Heart left ventricle (tissue), 13 donors: ENCODE data around the gene NDUFS3.

Experiments
- POLR2A ChIP-seq, 2 donors: fragments of 450-650 bp; IDR thresholded peaks; one replicate each; pipeline ENCODE4 v1.6.1; 2017; ENCODE audit warnings: antibody characterized with exemption in 2 of 2, mild to moderate bottlenecking in 2 of 2, moderate library complexity in 2 of 2
- TF ChIP-seq, protein P1 (sequence below), 12 donors: fragments of 200-600 bp; sonication (generic) in 4 of 12; IDR thresholded peaks; one replicate each; pipeline versions ENCODE4 v1.5.0 to v1.8.0; 2018 to 2022; ENCODE audit warnings: antibody characterized with exemption in 12 of 12, mild to moderate bottlenecking in 5 of 12
- donor health status: ischemic (EF 13 %, LVEDD 7.1; RV severe dilation, severe dysfunction).
- donor health status: DM: no; HTN: yes; CAD: no.
- donor health status: DM: no; HTN: no; CAD: no.
- donor health status: ischemic (EF 25% LVEDD 6.9; RV normal size, moderate dysfunction).
- donor health status: ischemic (EF 25% LVEDD 5.7; RV mildly dilated, moderate dysfunction).
- donor health status: ischemic (EF 35%, LVEDD 5.7; RV mildly dilated, moderate dysfunction).
- donor health status: nonischemic (EF 11% LVEDD 7.7; RV severe dilation, severe dysfunction).
- donor health status: DM: yes; HTN: yes; CAD: no.
- donor health status: PGD.
- donor health status: ischemic (EF 29% LVEDD 5.4; RV normal size, mild dysfunction).
- donor health status: nonischemic (EF 23%, LVEDD 6.1; RV moderate dilation, normal function).

DNA sequence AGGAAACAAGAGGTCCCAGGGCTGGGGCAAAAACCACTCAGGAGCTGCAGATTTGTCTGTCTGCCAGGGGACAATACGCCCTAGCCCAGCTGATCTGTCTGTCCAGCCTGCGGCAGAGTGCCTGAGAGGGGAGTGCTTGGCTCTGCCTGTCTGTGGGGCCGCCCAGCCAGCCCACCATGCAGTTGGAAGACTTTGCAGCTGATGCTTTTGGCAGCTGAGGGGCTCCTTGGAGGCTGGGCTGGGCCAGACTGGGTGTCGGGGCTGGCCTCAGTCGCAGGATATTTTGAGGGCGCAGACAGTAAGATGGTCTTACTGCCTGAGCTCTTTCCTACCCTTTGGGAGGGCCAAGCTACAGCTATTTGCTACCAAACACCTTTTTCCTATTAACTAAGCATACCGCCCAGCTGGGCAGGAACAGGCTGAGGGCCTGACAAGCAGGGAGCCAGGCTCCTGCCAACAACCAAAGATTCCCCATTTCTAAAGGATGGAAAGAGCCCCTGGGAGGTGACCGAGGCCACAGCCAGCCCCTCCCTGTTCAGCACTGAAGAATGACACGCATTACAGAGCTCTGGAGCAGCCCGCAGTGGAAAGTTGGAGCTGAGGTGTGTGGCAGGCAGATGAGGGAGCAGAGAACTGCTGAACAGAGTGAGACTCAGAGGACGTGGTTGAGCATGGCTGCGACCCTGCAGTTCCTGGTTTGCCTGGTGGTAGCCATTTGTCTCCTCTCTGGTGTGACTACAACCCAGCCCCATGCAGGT lies 7.4 kb downstream of the NDUFS3 start, which contains the start of gene FAM180B:
- TF ChIP-seq POLR2A (IDR thresholded peaks at IDR 0.05) = no peak
- TF ChIP-seq, protein P1, sequence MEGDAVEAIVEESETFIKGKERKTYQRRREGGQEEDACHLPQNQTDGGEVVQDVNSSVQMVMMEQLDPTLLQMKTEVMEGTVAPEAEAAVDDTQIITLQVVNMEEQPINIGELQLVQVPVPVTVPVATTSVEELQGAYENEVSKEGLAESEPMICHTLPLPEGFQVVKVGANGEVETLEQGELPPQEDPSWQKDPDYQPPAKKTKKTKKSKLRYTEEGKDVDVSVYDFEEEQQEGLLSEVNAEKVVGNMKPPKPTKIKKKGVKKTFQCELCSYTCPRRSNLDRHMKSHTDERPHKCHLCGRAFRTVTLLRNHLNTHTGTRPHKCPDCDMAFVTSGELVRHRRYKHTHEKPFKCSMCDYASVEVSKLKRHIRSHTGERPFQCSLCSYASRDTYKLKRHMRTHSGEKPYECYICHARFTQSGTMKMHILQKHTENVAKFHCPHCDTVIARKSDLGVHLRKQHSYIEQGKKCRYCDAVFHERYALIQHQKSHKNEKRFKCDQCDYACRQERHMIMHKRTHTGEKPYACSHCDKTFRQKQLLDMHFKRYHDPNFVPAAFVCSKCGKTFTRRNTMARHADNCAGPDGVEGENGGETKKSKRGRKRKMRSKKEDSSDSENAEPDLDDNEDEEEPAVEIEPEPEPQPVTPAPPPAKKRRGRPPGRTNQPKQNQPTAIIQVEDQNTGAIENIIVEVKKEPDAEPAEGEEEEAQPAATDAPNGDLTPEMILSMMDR (IDR thresholded peaks at IDR 0.05) = no peak
